ENCODE data around the gene TTC16. TPM values are rescaled to one million over a fixed set of nuclear protein-coding genes. Genes with fewer than 3 reads are reported as not detected.
A peak's percentile ranks its signal among the peaks of the same experiment; 100 is the strongest.

Gene TTC16
- total and polyA plus RNA-seq, 2 of the 8 experiments (the other 6 are each of a cell fraction or from before 2014, with no cell fraction given): 0.03 TPM; not detected in 1

DNA sequence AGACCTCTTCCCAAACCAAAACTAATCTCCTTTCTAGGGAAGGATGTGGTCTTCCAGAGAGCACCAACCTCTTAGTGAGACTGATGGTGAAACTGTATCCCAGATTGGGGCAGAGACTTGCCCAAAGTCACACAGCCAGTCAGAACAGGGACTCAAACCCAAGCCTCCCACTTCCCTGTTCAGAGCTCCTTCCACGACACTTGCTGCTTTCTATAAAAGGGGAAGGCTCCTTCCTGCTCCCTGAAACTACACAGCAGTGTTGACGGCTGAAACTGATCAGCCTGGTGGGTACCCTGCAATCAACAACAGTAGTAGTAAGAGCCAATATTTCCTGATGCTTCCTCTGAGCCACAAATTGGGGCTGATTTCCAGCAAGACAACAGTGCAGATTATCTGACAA is 17.7 kb downstream of the TTC16 start:
- Histone ChIP-seq H3K36me3 (ENCODE audit: control insufficient read depth in 2 of 4, insufficient read depth in 4 of 4, low read length in 3 of 4) (no peaks in the 10 kb centered on the region), H2BK12ac (ENCODE audit: low read depth, low read length) (peak overlapping the region; percentile 39; the same call in 1 of the 2 replicates), H2BK120ac (replicated peaks; ENCODE audit: low read depth, low read length) (no peak overlapping the region), H3K56ac (replicated peaks; ENCODE audit: insufficient read length, low read depth, low read length) (no peak overlapping the region), H3K18ac (ENCODE audit: extremely low read depth, low read length) (no peak overlapping the region), H3K27ac (ENCODE audit: low read depth, low read length) (no peak overlapping the region), H3K27me3 (replicated peaks in 1 of 4; ENCODE audit: control insufficient read depth in 3 of 4, extremely low read depth in 1 of 4, insufficient read depth in 3 of 4, low read length in 3 of 4) (no peaks in the 10 kb centered on the region), H3K79me1 (ENCODE audit: low read depth, low read length) (no peaks in the 10 kb centered on the region), H3K4me3 (ENCODE audit: extremely low read depth in 1 of 4, insufficient read depth in 2 of 4, low read depth in 3 of 4, low read length in 4 of 4) (no peak overlapping the region), H3K4me1 (replicated peaks in 1 of 4; ENCODE audit: control insufficient read depth in 3 of 4, insufficient read depth in 4 of 4, low read length in 3 of 4) (peaks cover 3 to 11% (median 6%) of the 10 kb centered on the region in 4 experiments; a peak in 6 of 7 replicates), H4K20me1 (replicated peaks in 1 of 2; ENCODE audit: control insufficient read depth in 1 of 2, insufficient read depth in 2 of 2, low read length in 2 of 2) (peaks cover 0 to 2% of the 10 kb centered on the region in 2 experiments), H3K14ac (ENCODE audit: insufficient read length) (no peak overlapping the region), H4K8ac (ENCODE audit: extremely low read depth, insufficient read depth, low read length) (no peak overlapping the region), H3K9me3 (ENCODE audit: insufficient read depth in 2 of 2, low read depth in 1 of 2, low read length in 1 of 2) (no peaks in the 10 kb centered on the region), H3K4ac (replicated peaks; ENCODE audit: insufficient read length, low read depth, low read length) (no peak overlapping the region), H2BK15ac (ENCODE audit: low read length) (no peak overlapping the region), H2BK20ac (ENCODE audit: low read length) (no peak overlapping the region), H2AFZ (ENCODE audit: low read length) (no peak overlapping the region), H3K79me2 (ENCODE audit: control insufficient read depth in 1 of 2, insufficient read depth in 2 of 2, low read length in 2 of 2) (no peaks in the 10 kb centered on the region), H3K9ac (replicated peaks in 1 of 4; ENCODE audit: extremely low read depth in 1 of 4, low read depth in 3 of 4, low read length in 3 of 4) (peak overlapping the region in 1 of 4 experiments; percentile 3; a peak in 2 of 7 replicates), H2BK5ac (ENCODE audit: low read depth, low read length) (no peak overlapping the region), H4K91ac (replicated peaks; ENCODE audit: insufficient read length, low read length) (no peak overlapping the region), H3K4me2 (ENCODE audit: insufficient read depth in 1 of 2, low read depth in 2 of 2, low read length in 2 of 2) (no peak overlapping the region; a peak in 1 of 4 replicates), H2AK5ac (ENCODE audit: low read depth, low read length) (0 out of 2 replicates have a peak overlapping the region, but pooled peaks have one; percentile 15), H3K23ac (ENCODE audit: insufficient read length) (no peak overlapping the region), H4K5ac (ENCODE audit: insufficient read length, low read depth, low read length) (no peak overlapping the region), H3K23me2 (ENCODE audit: low read depth, low read length) (0 out of 2 replicates have a peak, but pooled peaks cover 2% of the 10 kb centered on the region)
- no peak for DNase-seq (ENCODE audit: low read depth in 1 of 2, low spot score in 2 of 2)
- ChIA-PET CTCF (ENCODE audit: partially characterized antibody) (interaction anchor here (0.6 to 4.1 kb wide), 26 partner anchors 9 to 230 kb away, joined by 3 to 34 read pairs (median 5); partner anchors contain the start of genes CFAP157, PTRH1 and TTC16), POLR2A (ENCODE audit: partially characterized antibody) (interaction anchor here (1.1 to 2.7 kb wide), 3 partner anchors 9 to 193 kb away, joined by 4 to 11 read pairs (median 7); no protein-coding TSS in a partner anchor)
- no peak for FAIRE-seq
- 92% methylated on average over 2 of the region's 2 CpGs; no CpG with 5 or more reads in 1 of the 2 experiments for WGBS, 2 experiments (ENCODE audit: extremely low coverage in 1 of 2, insufficient coverage in 1 of 2, insufficient read length in 1 of 2, insufficient replicate concordance in 2 of 2, low coverage in 1 of 2, low lambda C conversion rate in 2 of 2, missing lambda C conversion rate in 1 of 2)
- TF ChIP-seq HDAC2 (IDR thresholded peaks at IDR 0.05; ENCODE audit: borderline replicate concordance in 1 of 2, low read depth in 2 of 2, low read length in 2 of 2) (no peak), TEAD4 (IDR thresholded peaks at IDR 0.05; ENCODE audit: low read depth, low read length) (no peak), SP1 (IDR thresholded peaks at IDR 0.05; ENCODE audit: low read depth, low read length) (no peak), EZH2 (IDR thresholded peaks at IDR 0.05; ENCODE audit: low read depth, low read length, severe bottlenecking) (no peak), TCF12 (IDR thresholded peaks at IDR 0.05; ENCODE audit: low read depth, low read length) (no peak), SRF (IDR thresholded peaks at IDR 0.05; ENCODE audit: low read depth, low read length) (no peak), ZNF274 (IDR thresholded peaks at IDR 0.05; ENCODE audit: borderline replicate concordance, extremely low read depth, low read length) (no peak), SIN3A (conservative IDR thresholded peaks at IDR 0.05 in 1 of 2, IDR thresholded peaks at IDR 0.05 in 1 of 2; ENCODE audit: low read depth in 1 of 2, low read length in 2 of 2) (no peak), CHD2 (IDR thresholded peaks at IDR 0.05; ENCODE audit: low read length) (no peak), BCL11A (IDR thresholded peaks at IDR 0.05; ENCODE audit: low read depth in 2 of 2, low read length in 2 of 2) (no peak), SP4 (IDR thresholded peaks at IDR 0.05; ENCODE audit: low read length) (no peak), RXRA (IDR thresholded peaks at IDR 0.05; ENCODE audit: insufficient read depth, low read depth, low read length) (no peak), SP2 (IDR thresholded peaks at IDR 0.05; ENCODE audit: low read length) (no peak)
- TF ChIP-seq, protein P1, sequence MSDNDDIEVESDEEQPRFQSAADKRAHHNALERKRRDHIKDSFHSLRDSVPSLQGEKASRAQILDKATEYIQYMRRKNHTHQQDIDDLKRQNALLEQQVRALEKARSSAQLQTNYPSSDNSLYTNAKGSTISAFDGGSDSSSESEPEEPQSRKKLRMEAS (IDR thresholded peaks at IDR 0.05): no peak
